Measurements from ENCODE around the gene B3GNT2.
"Not testable (repeated sequence)": the region's sequence is repeated elsewhere in the genome, so short reads cannot be mapped to it uniquely, and the experiment has no call there.

B3GNT2 gene

DNA sequence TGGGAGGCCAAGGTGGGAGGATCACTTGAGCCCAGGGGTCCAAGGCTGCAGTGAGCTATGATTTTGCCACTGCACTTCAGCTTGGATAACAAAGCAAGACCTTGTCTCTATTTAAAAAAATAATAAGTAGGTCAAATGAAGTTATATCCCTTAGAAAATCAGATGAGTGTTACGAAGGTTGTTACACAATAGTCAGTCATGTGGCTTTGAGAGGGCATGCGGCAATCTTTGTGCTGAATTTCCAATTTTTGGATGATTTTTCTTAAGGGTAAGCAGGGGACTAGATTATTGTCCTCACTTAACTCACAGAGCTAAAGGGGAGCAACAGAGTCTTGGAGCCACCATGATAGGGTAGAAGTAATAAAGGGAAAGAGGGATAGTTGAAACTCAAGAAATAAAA is 71.8 kb downstream of the B3GNT2 start:
- Histone ChIP-seq H3K36me3 (ENCODE audit: insufficient read depth, low read length) (no peaks in the 10 kb centered on the region), H2AFZ (ENCODE audit: low read length, unreplicated experiment) (no peak overlapping the region), H3K27me3 (ENCODE audit: insufficient read depth, low read length) (no peaks in the 10 kb centered on the region), H3K79me2 (ENCODE audit: control insufficient read depth, insufficient read depth, low read length, unreplicated experiment) (no peaks in the 10 kb centered on the region), H3K27ac (ENCODE audit: low read depth, low read length) (no peak overlapping the region), H3K4me1 (ENCODE audit: control insufficient read depth, insufficient read depth, low read length, unreplicated experiment) (peaks cover 9% of the 10 kb centered on the region), H3K4me3 (ENCODE audit: low read depth, low read length) (no peak overlapping the region)

DNA sequence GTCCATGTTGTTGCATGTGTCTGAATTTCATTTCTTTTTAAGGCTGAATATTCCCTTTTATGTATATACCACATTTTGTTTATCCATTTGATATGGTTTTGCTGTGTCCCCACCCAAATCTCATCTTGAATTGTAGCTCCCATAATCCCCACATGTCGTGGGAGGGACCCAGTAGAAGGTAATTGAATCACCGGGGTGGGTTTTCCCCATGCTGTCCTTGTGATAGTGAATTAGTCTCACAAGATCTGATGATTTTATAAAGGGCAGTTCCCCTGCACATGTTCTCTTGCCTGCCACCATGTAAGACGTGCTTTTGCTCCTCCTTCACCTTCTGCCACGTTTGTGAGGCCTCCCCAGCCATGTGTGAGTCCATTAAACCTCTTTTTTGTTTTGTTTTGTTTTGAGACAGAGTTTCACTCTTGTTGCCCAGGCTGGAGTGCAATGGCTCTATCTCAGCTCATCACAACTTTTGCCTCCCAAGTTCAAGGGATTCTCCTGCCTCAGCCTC is 72.8 kb downstream of the B3GNT2 start:
- H3K36me3 ChIP-seq (ENCODE audit: insufficient read depth, low read length); H3K4me1 ChIP-seq (ENCODE audit: control insufficient read depth, insufficient read depth, low read length, unreplicated experiment); H2AFZ ChIP-seq (ENCODE audit: low read length, unreplicated experiment); H3K4me3 ChIP-seq (ENCODE audit: low read depth, low read length); H3K27me3 ChIP-seq (ENCODE audit: insufficient read depth, low read length); H3K79me2 ChIP-seq (ENCODE audit: control insufficient read depth, insufficient read depth, low read length, unreplicated experiment); H3K27ac ChIP-seq (ENCODE audit: low read depth, low read length): not testable (repeated sequence)

DNA sequence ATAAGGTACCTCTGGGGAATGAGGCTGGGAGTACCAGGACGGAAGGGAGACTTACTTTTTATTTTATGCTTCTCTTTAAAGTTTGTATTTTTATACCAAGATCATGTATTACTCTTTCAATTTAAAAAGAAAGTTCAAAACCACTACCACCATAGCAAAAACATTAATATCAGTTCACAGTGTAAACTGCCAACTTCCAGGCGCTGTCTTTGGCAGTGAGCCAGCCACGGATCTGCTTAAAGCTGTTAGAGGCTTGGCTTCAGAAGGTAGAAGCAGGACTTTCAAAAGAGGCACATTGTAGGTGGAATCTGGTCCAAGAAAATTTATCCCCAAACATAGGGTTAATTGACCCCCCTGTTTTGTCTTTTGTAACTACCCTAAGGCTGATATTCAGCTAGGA is 74.8 kb downstream of the B3GNT2 start:
- Histone ChIP-seq H3K27me3 (ENCODE audit: insufficient read depth, low read length) (no peaks in the 10 kb centered on the region), H3K4me3 (ENCODE audit: low read depth, low read length) (no peak overlapping the region), H3K79me2 (ENCODE audit: control insufficient read depth, insufficient read depth, low read length, unreplicated experiment) (no peaks in the 10 kb centered on the region), H3K36me3 (ENCODE audit: insufficient read depth, low read length) (no peaks in the 10 kb centered on the region), H3K27ac (ENCODE audit: low read depth, low read length) (no peak overlapping the region), H3K4me1 (ENCODE audit: control insufficient read depth, insufficient read depth, low read length, unreplicated experiment) (peaks cover 9% of the 10 kb centered on the region), H2AFZ (ENCODE audit: low read length, unreplicated experiment) (no peak overlapping the region)

Measured in ACC112 (cell line).